SK-N-SH treated with all-trans-retinoic acid at 6 μM for 48 hours (cell line): ENCODE results near the gene KRTAP2-2.

Experiments
- ATAC-seq: fragments of 200-7000 bp; cut with Tn5 transposase; 3 replicates; pipeline ENCODE4 v1.9.1; 2020; ENCODE audit warnings: mild to moderate bottlenecking, moderate library complexity
- ARNTL ChIP-seq: fragments of 450-650 bp; formaldehyde crosslinking; IDR thresholded peaks from 2 replicates; pipeline ENCODE4 v1.5.0; 2020; ENCODE audit warnings: low read depth, mild to moderate bottlenecking, moderate library complexity, borderline replicate concordance
- BACH2 ChIP-seq: fragments of 250-450 bp; sonication (Bioruptor Pico); IDR thresholded peaks from 2 replicates; pipeline ENCODE4 v1.9.0; 2021; ENCODE audit warnings: mild to moderate bottlenecking, borderline replicate concordance
- CSDC2 ChIP-seq: fragments of 250-450 bp; sonication (Bioruptor Pico); IDR thresholded peaks from 2 replicates; pipeline ENCODE4 v1.5.0; 2020; ENCODE audit warnings: mild to moderate bottlenecking, moderate library complexity
- ESRRG ChIP-seq: fragments of 250-450 bp; sonication (Bioruptor Pico); IDR thresholded peaks from 2 replicates; pipeline ENCODE4 v1.6.1; 2021; ENCODE audit warnings: mild to moderate bottlenecking
- GLIS3 ChIP-seq: fragments of 250-450 bp; sonication (Bioruptor Pico); IDR thresholded peaks from 2 replicates; pipeline ENCODE4 v1.5.0; 2020; ENCODE audit warnings: mild to moderate bottlenecking, moderate library complexity
- ISL1 ChIP-seq: fragments of 250-450 bp; sonication (Bioruptor Pico); IDR thresholded peaks from 2 replicates; pipeline ENCODE4 v2.1.2; 2022; ENCODE audit warnings: mild to moderate bottlenecking, moderate library complexity
- OSR1 ChIP-seq: fragments of 250-450 bp; sonication (Bioruptor Pico); IDR thresholded peaks from 2 replicates; pipeline ENCODE4 v1.8.0; 2022; ENCODE audit warnings: moderate library complexity, mild to moderate bottlenecking, inconsistent platforms
- PATZ1 ChIP-seq: fragments of 250-450 bp; sonication (Bioruptor Pico); IDR thresholded peaks from 2 replicates; pipeline ENCODE4 v1.8.0; 2020; ENCODE audit warnings: mild to moderate bottlenecking, moderate library complexity, borderline replicate concordance
- POU6F1 ChIP-seq: fragments of 250-450 bp; sonication (Bioruptor Pico); IDR thresholded peaks from 2 replicates; pipeline ENCODE4 v1.8.0; 2021; ENCODE audit warnings: low read depth, mild to moderate bottlenecking, moderate library complexity, borderline replicate concordance
- PPARA ChIP-seq: fragments of 250-450 bp; sonication (Bioruptor Pico); IDR thresholded peaks from 2 replicates; pipeline ENCODE4 v1.5.0; 2020; ENCODE audit warnings: mild to moderate bottlenecking, borderline replicate concordance
- RARB ChIP-seq: fragments of 250-450 bp; sonication (Bioruptor Pico); IDR thresholded peaks from 2 replicates; pipeline ENCODE4 v1.8.0; 2021; ENCODE audit warnings: mild to moderate bottlenecking, moderate library complexity
- SNAI2 ChIP-seq: fragments of 250-450 bp; sonication (Bioruptor Pico); IDR thresholded peaks from 2 replicates; pipeline ENCODE4 v1.5.0; 2020; ENCODE audit warnings: mild to moderate bottlenecking, moderate library complexity
- TCF4 ChIP-seq: fragments of 250-450 bp; sonication (Bioruptor Pico); IDR thresholded peaks from 2 replicates; pipeline ENCODE4 v1.8.0; 2021; ENCODE audit warnings: mild to moderate bottlenecking, moderate library complexity, borderline replicate concordance
- ZC3H10 ChIP-seq: fragments of 250-450 bp; sonication (Bioruptor Pico); IDR thresholded peaks from 2 replicates; pipeline ENCODE4 v1.5.1; 2021; ENCODE audit warnings: mild to moderate bottlenecking, moderate library complexity
- ZFP30 ChIP-seq: fragments of 450-650 bp; formaldehyde crosslinking; IDR thresholded peaks from 2 replicates; pipeline ENCODE4 v1.5.0; 2022; ENCODE audit warnings: mild to moderate bottlenecking, moderate library complexity
- ZNF565 ChIP-seq: fragments of 450-650 bp; formaldehyde crosslinking; conservative IDR thresholded peaks from 2 replicates; pipeline ENCODE4 v1.5.0; 2020; ENCODE audit warnings: low read depth, mild to moderate bottlenecking, moderate library complexity
- ZNF70 ChIP-seq: fragments of 450-650 bp; formaldehyde crosslinking; IDR thresholded peaks from 2 replicates; pipeline ENCODE4 v1.5.0; 2020; ENCODE audit warnings: mild to moderate bottlenecking, moderate library complexity
- TF ChIP-seq, protein P1 (sequence below): fragments of 250-450 bp; sonication (Bioruptor Pico); IDR thresholded peaks from 2 replicates; pipeline ENCODE4 v1.5.1; 2021; ENCODE audit warnings: mild to moderate bottlenecking, moderate library complexity
- TF ChIP-seq, protein P2 (sequence below): fragments of 250-450 bp; sonication (Bioruptor Pico); IDR thresholded peaks from 2 replicates; pipeline ENCODE4 v1.5.0; 2020; ENCODE audit warnings: mild to moderate bottlenecking, moderate library complexity
- TF ChIP-seq, protein P3 (sequence below): fragments of 250-450 bp; sonication (Bioruptor Pico); IDR thresholded peaks from 2 replicates; pipeline ENCODE4 v1.5.1; 2020; ENCODE audit warnings: low read depth, mild to moderate bottlenecking, moderate library complexity

The KRTAP2-2 gene

GRCh38 chr17:41063449-41063848 is 8.4 kb upstream of the KRTAP2-2 start:
- ATAC-seq = no peak
- TF ChIP-seq ZNF70 (no peak), PATZ1 (CRISPR knock-in tag) (no peak), TCF4 (CRISPR knock-in tag) (no peak)

DNA sequence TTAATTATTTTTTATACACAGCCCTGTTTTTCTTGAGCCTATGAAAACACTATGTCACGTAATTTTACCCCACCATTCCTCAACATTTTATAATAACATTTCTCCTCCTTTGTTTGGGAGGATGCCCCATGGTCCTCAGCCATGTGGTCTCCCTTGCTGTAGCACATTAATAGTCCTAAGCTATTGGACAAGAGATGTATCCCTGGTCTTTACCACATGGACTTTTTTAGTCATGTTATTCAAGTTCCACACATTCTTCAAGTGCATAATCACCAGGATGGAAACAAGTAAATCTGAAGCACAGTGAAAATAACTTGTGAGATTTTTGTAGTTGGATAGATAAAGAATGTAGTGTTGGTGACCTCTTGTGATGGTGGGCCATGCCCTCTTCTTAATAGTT is 6.9 kb upstream of the KRTAP2-2 start:
- TF ChIP-seq PATZ1 (CRISPR knock-in tag) = no peak
- TF ChIP-seq BACH2 = no peak
- TF ChIP-seq, protein P1, sequence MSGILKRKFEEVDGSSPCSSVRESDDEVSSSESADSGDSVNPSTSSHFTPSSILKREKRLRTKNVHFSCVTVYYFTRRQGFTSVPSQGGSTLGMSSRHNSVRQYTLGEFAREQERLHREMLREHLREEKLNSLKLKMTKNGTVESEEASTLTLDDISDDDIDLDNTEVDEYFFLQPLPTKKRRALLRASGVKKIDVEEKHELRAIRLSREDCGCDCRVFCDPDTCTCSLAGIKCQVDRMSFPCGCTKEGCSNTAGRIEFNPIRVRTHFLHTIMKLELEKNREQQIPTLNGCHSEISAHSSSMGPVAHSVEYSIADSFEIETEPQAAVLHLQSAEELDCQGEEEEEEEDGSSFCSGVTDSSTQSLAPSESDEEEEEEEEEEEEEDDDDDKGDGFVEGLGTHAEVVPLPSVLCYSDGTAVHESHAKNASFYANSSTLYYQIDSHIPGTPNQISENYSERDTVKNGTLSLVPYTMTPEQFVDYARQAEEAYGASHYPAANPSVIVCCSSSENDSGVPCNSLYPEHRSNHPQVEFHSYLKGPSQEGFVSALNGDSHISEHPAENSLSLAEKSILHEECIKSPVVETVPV (CRISPR knock-in tag) = no peak
- TF ChIP-seq ISL1 (CRISPR knock-in tag) = no peak
- TF ChIP-seq, protein P2, sequence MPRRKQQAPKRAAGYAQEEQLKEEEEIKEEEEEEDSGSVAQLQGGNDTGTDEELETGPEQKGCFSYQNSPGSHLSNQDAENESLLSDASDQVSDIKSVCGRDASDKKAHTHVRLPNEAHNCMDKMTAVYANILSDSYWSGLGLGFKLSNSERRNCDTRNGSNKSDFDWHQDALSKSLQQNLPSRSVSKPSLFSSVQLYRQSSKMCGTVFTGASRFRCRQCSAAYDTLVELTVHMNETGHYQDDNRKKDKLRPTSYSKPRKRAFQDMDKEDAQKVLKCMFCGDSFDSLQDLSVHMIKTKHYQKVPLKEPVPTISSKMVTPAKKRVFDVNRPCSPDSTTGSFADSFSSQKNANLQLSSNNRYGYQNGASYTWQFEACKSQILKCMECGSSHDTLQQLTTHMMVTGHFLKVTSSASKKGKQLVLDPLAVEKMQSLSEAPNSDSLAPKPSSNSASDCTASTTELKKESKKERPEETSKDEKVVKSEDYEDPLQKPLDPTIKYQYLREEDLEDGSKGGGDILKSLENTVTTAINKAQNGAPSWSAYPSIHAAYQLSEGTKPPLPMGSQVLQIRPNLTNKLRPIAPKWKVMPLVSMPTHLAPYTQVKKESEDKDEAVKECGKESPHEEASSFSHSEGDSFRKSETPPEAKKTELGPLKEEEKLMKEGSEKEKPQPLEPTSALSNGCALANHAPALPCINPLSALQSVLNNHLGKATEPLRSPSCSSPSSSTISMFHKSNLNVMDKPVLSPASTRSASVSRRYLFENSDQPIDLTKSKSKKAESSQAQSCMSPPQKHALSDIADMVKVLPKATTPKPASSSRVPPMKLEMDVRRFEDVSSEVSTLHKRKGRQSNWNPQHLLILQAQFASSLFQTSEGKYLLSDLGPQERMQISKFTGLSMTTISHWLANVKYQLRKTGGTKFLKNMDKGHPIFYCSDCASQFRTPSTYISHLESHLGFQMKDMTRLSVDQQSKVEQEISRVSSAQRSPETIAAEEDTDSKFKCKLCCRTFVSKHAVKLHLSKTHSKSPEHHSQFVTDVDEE (CRISPR knock-in tag) = no peak
- no peak for TF ChIP-seq TCF4 (CRISPR knock-in tag)
- TF ChIP-seq, protein P3, sequence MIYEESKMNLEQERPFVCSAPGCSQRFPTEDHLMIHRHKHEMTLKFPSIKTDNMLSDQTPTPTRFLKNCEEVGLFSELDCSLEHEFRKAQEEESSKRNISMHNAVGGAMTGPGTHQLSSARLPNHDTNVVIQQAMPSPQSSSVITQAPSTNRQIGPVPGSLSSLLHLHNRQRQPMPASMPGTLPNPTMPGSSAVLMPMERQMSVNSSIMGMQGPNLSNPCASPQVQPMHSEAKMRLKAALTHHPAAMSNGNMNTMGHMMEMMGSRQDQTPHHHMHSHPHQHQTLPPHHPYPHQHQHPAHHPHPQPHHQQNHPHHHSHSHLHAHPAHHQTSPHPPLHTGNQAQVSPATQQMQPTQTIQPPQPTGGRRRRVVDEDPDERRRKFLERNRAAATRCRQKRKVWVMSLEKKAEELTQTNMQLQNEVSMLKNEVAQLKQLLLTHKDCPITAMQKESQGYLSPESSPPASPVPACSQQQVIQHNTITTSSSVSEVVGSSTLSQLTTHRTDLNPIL (CRISPR knock-in tag) = no peak
- TF ChIP-seq SNAI2 (CRISPR knock-in tag) = no peak
- TF ChIP-seq RARB (CRISPR knock-in tag) = no peak
- no peak for TF ChIP-seq GLIS3 (CRISPR knock-in tag)
- peak; percentile 46 for ATAC-seq

- ATAC-seq = peak; percentile 74
- TF ChIP-seq SNAI2 (CRISPR knock-in tag) (no peak), ZNF565 (CRISPR knock-in tag) (no peak), OSR1 (no peak), ARNTL (CRISPR knock-in tag) (no peak), ZFP30 (CRISPR knock-in tag) (no peak), CSDC2 (CRISPR knock-in tag) (no peak), POU6F1 (no peak), ESRRG (CRISPR knock-in tag) (no peak), ZNF70 (no peak), PPARA (no peak), PATZ1 (CRISPR knock-in tag) (no peak), ZC3H10 (CRISPR knock-in tag) (no peak), GLIS3 (CRISPR knock-in tag) (no peak)
- TF ChIP-seq, protein P3 (CRISPR knock-in tag) = no peak
These were observed 5.1 kb upstream of the KRTAP2-2 start, which contains the start of gene KRTAP2-3 for GRCh38 chr17:41060052-41060604. KRTAP2-3 (minus strand) TSS chr17:41060114; CDS start chr17:41060050, 64 bp downstream.
